Measurements from ENCODE around the gene FAM184B. TPM values are rescaled to one million over a fixed set of nuclear protein-coding genes. Genes with fewer than 3 reads are reported as not detected.

The FAM184B gene
- total and polyA plus RNA-seq, 2 experiments from 2014 or later, result 0.11 to 0.49 TPM

DNA sequence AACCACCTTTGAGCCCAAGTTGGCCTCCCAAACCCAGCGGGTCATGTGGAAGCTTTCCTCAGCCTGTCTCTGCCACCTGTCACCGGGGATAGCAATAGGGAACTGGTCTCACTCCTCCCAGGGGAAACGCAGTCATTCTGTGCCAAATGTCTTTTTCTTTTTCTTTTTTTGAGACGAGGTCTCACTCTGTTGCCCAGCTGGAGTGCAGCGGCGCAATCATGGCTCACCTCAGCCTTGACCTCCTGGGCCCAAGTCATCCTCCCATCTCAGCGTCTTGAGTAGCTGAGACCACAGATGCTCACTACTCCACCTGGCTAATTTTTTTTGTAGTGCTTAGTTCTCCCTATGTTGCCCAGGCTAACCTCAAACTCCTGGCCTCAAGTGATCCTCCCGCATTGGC lies 126.7 kb downstream of the FAM184B start:
- Histone ChIP-seq H3K4me2 (no peak overlapping the region), H3K27ac (ENCODE audit: low read depth) (no peak overlapping the region), H3K4me1 (ENCODE audit: insufficient read depth) (no peaks in the 10 kb centered on the region), H3K9me2 (ENCODE audit: insufficient read depth) (no peaks in the 10 kb centered on the region), H2AFZ (no peak overlapping the region), H4K20me1 (replicated peaks; ENCODE audit: insufficient read depth) (no peaks in the 10 kb centered on the region), H3K36me3 (ENCODE audit: insufficient read depth) (no peaks in the 10 kb centered on the region), H3K4me3 (no peak overlapping the region), H3F3A (replicated peaks; ENCODE audit: low read depth) (no peaks in the 10 kb centered on the region), H3K27me3 (ENCODE audit: insufficient read depth) (no peaks in the 10 kb centered on the region), H3K79me2 (replicated peaks; ENCODE audit: insufficient read depth) (no peaks in the 10 kb centered on the region)
- peaks cover 7% of the 10 kb centered on the region for H3K27me3 Mint-ChIP-seq (ENCODE audit: insufficient read depth, low read depth, poor library complexity)
- H3K36me3 Mint-ChIP-seq (ENCODE audit: low read depth), result no peaks in the 10 kb centered on the region
- TF ChIP-seq ZNF114 (CRISPR knock-in tag; IDR thresholded peaks at IDR 0.05) (no peak), CREB1 (CRISPR knock-in tag; IDR thresholded peaks at IDR 0.05; ENCODE audit: low read depth) (no peak), POLR2AphosphoS5 (IDR thresholded peaks at IDR 0.05; ENCODE audit: low read depth) (no peak), STAT1 (IDR thresholded peaks at IDR 0.05; ENCODE audit: unreplicated experiment) (no peak), EZH2 (IDR thresholded peaks at IDR 0.05; ENCODE audit: low read depth, unreplicated experiment) (no peak), EZH2phosphoT487 (IDR thresholded peaks at IDR 0.05; ENCODE audit: unreplicated experiment) (no peak)
- TF ChIP-seq, protein P1, sequence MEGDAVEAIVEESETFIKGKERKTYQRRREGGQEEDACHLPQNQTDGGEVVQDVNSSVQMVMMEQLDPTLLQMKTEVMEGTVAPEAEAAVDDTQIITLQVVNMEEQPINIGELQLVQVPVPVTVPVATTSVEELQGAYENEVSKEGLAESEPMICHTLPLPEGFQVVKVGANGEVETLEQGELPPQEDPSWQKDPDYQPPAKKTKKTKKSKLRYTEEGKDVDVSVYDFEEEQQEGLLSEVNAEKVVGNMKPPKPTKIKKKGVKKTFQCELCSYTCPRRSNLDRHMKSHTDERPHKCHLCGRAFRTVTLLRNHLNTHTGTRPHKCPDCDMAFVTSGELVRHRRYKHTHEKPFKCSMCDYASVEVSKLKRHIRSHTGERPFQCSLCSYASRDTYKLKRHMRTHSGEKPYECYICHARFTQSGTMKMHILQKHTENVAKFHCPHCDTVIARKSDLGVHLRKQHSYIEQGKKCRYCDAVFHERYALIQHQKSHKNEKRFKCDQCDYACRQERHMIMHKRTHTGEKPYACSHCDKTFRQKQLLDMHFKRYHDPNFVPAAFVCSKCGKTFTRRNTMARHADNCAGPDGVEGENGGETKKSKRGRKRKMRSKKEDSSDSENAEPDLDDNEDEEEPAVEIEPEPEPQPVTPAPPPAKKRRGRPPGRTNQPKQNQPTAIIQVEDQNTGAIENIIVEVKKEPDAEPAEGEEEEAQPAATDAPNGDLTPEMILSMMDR (conservative IDR thresholded peaks at IDR 0.05; ENCODE audit: low read depth in 2 of 2), result no peak
- TF ChIP-seq, protein P2, sequence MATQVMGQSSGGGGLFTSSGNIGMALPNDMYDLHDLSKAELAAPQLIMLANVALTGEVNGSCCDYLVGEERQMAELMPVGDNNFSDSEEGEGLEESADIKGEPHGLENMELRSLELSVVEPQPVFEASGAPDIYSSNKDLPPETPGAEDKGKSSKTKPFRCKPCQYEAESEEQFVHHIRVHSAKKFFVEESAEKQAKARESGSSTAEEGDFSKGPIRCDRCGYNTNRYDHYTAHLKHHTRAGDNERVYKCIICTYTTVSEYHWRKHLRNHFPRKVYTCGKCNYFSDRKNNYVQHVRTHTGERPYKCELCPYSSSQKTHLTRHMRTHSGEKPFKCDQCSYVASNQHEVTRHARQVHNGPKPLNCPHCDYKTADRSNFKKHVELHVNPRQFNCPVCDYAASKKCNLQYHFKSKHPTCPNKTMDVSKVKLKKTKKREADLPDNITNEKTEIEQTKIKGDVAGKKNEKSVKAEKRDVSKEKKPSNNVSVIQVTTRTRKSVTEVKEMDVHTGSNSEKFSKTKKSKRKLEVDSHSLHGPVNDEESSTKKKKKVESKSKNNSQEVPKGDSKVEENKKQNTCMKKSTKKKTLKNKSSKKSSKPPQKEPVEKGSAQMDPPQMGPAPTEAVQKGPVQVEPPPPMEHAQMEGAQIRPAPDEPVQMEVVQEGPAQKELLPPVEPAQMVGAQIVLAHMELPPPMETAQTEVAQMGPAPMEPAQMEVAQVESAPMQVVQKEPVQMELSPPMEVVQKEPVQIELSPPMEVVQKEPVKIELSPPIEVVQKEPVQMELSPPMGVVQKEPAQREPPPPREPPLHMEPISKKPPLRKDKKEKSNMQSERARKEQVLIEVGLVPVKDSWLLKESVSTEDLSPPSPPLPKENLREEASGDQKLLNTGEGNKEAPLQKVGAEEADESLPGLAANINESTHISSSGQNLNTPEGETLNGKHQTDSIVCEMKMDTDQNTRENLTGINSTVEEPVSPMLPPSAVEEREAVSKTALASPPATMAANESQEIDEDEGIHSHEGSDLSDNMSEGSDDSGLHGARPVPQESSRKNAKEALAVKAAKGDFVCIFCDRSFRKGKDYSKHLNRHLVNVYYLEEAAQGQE (IDR thresholded peaks at IDR 0.05; ENCODE audit: unreplicated experiment), result no peak
- TF ChIP-seq, protein P3, sequence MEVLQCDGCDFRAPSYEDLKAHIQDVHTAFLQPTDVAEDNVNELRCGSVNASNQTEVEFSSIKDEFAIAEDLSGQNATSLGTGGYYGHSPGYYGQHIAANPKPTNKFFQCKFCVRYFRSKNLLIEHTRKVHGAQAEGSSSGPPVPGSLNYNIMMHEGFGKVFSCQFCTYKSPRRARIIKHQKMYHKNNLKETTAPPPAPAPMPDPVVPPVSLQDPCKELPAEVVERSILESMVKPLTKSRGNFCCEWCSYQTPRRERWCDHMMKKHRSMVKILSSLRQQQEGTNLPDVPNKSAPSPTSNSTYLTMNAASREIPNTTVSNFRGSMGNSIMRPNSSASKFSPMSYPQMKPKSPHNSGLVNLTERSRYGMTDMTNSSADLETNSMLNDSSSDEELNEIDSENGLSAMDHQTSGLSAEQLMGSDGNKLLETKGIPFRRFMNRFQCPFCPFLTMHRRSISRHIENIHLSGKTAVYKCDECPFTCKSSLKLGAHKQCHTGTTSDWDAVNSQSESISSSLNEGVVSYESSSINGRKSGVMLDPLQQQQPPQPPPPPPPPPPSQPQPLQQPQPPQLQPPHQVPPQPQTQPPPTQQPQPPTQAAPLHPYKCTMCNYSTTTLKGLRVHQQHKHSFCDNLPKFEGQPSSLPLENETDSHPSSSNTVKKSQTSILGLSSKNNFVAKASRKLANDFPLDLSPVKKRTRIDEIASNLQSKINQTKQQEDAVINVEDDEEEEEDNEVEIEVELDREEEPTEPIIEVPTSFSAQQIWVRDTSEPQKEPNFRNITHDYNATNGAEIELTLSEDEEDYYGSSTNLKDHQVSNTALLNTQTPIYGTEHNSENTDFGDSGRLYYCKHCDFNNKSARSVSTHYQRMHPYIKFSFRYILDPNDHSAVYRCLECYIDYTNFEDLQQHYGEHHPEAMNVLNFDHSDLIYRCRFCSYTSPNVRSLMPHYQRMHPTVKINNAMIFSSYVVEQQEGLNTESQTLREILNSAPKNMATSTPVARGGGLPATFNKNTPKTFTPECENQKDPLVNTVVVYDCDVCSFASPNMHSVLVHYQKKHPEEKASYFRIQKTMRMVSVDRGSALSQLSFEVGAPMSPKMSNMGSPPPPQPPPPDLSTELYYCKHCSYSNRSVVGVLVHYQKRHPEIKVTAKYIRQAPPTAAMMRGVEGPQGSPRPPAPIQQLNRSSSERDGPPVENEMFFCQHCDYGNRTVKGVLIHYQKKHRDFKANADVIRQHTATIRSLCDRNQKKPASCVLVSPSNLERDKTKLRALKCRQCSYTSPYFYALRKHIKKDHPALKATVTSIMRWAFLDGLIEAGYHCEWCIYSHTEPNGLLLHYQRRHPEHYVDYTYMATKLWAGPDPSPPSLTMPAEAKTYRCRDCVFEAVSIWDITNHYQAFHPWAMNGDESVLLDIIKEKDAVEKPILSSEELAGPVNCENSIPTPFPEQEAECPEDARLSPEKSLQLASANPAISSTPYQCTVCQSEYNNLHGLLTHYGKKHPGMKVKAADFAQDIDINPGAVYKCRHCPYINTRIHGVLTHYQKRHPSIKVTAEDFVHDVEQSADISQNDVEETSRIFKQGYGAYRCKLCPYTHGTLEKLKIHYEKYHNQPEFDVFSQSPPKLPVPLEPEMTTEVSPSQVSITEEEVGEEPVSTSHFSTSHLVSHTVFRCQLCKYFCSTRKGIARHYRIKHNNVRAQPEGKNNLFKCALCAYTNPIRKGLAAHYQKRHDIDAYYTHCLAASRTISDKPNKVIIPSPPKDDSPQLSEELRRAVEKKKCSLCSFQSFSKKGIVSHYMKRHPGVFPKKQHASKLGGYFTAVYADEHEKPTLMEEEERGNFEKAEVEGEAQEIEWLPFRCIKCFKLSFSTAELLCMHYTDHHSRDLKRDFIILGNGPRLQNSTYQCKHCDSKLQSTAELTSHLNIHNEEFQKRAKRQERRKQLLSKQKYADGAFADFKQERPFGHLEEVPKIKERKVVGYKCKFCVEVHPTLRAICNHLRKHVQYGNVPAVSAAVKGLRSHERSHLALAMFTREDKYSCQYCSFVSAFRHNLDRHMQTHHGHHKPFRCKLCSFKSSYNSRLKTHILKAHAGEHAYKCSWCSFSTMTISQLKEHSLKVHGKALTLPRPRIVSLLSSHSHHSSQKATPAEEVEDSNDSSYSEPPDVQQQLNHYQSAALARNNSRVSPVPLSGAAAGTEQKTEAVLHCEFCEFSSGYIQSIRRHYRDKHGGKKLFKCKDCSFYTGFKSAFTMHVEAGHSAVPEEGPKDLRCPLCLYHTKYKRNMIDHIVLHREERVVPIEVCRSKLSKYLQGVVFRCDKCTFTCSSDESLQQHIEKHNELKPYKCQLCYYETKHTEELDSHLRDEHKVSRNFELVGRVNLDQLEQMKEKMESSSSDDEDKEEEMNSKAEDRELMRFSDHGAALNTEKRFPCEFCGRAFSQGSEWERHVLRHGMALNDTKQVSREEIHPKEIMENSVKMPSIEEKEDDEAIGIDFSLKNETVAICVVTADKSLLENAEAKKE (CRISPR knock-in tag; IDR thresholded peaks at IDR 0.05), result no peak
- DNase-seq (ENCODE audit: low spot score) (no peak), ATAC-seq (no peak)
- H3K9me3 Mint-ChIP-seq, result no peaks in the 10 kb centered on the region
- no peak overlapping the region for H3K27ac Mint-ChIP-seq
- no peaks in the 10 kb centered on the region for H3K4me1 Mint-ChIP-seq
- H3K4me3 Mint-ChIP-seq, result no peak overlapping the region

Data from GM23338 (cell line).